ENCODE measurements around the gene RPTOR. TPM values are rescaled to one million over a fixed set of nuclear protein-coding genes. Genes with fewer than 3 reads are reported as not detected.

Gene RPTOR
- total RNA-seq, 1 donor, result 29.8 TPM

GRCh38 chr17:80799538-80800480, 255.2 kb downstream of the RPTOR start:
- Histone ChIP-seq H3K9me3 (ENCODE audit: low read depth, low read length) (no peaks in the 10 kb centered on the region), H3K4me3 (ENCODE audit: low read length) (no peak overlapping the region), H3K4me1 (ENCODE audit: insufficient read depth, low read length) (no peaks in the 10 kb centered on the region), H3K27me3 (ENCODE audit: insufficient read depth, low read length) (no peaks in the 10 kb centered on the region)

- Histone ChIP-seq H3K9me3 (ENCODE audit: low read depth, low read length) (no peaks in the 10 kb centered on the region), H3K27me3 (ENCODE audit: insufficient read depth, low read length) (no peaks in the 10 kb centered on the region), H3K4me3 (ENCODE audit: low read length) (no peak overlapping the region), H3K4me1 (ENCODE audit: insufficient read depth, low read length) (no peaks in the 10 kb centered on the region)
These were observed 256.1 kb downstream of the RPTOR start for GRCh38 chr17:80800481-80801391.

- no peaks in the 10 kb centered on the region for H3K27me3 ChIP-seq (ENCODE audit: insufficient read depth, low read length)
- no peaks in the 10 kb centered on the region for H3K4me1 ChIP-seq (ENCODE audit: insufficient read depth, low read length)
- H3K9me3 ChIP-seq (ENCODE audit: low read depth, low read length), result peaks cover 9% of the 10 kb centered on the region
- H3K4me3 ChIP-seq (ENCODE audit: low read length), result no peak overlapping the region
These were observed 258.2 kb downstream of the RPTOR start for GRCh38 chr17:80802626-80803450.

GRCh38 chr17:80803451-80804428, 259.1 kb downstream of the RPTOR start:
- H3K4me1 ChIP-seq (ENCODE audit: insufficient read depth, low read length), result no peaks in the 10 kb centered on the region
- no peak overlapping the region for H3K4me3 ChIP-seq (ENCODE audit: low read length)
- peaks cover 9% of the 10 kb centered on the region for H3K9me3 ChIP-seq (ENCODE audit: low read depth, low read length)
- no peaks in the 10 kb centered on the region for H3K27me3 ChIP-seq (ENCODE audit: insufficient read depth, low read length)

- Histone ChIP-seq H3K27me3 (ENCODE audit: insufficient read depth, low read length) (no peaks in the 10 kb centered on the region), H3K4me3 (ENCODE audit: low read length) (no peak overlapping the region), H3K9me3 (ENCODE audit: low read depth, low read length) (peaks cover 9% of the 10 kb centered on the region), H3K4me1 (ENCODE audit: insufficient read depth, low read length) (no peaks in the 10 kb centered on the region)
These were observed 259.8 kb downstream of the RPTOR start for GRCh38 chr17:80804466-80804865.

GRCh38 chr17:80805032-80805751, 260.6 kb downstream of the RPTOR start:
- no peak overlapping the region for H3K4me3 ChIP-seq (ENCODE audit: low read length)
- H3K4me1 ChIP-seq (ENCODE audit: insufficient read depth, low read length), result no peaks in the 10 kb centered on the region
- H3K9me3 ChIP-seq (ENCODE audit: low read depth, low read length), result peaks cover 9% of the 10 kb centered on the region
- no peaks in the 10 kb centered on the region for H3K27me3 ChIP-seq (ENCODE audit: insufficient read depth, low read length)

- peaks cover 4% of the 10 kb centered on the region for H3K4me1 ChIP-seq (ENCODE audit: insufficient read depth, low read length)
- H3K9me3 ChIP-seq (ENCODE audit: low read depth, low read length), result peaks cover 9% of the 10 kb centered on the region
- no peaks in the 10 kb centered on the region for H3K27me3 ChIP-seq (ENCODE audit: insufficient read depth, low read length)
- H3K4me3 ChIP-seq (ENCODE audit: low read length), result no peak overlapping the region
These were observed 262.4 kb downstream of the RPTOR start for GRCh38 chr17:80807014-80807413.

GRCh38 chr17:80807882-80808281, 263.2 kb downstream of the RPTOR start:
- Histone ChIP-seq H3K9me3 (ENCODE audit: low read depth, low read length) (peaks cover 9% of the 10 kb centered on the region), H3K4me1 (ENCODE audit: insufficient read depth, low read length) (peaks cover 4% of the 10 kb centered on the region), H3K4me3 (ENCODE audit: low read length) (no peak overlapping the region), H3K27me3 (ENCODE audit: insufficient read depth, low read length) (no peaks in the 10 kb centered on the region)

- Histone ChIP-seq H3K4me1 (ENCODE audit: insufficient read depth, low read length) (peaks cover 4% of the 10 kb centered on the region), H3K9me3 (ENCODE audit: low read depth, low read length) (peaks cover 6% of the 10 kb centered on the region), H3K4me3 (ENCODE audit: low read length) (no peak overlapping the region), H3K27me3 (ENCODE audit: insufficient read depth, low read length) (no peaks in the 10 kb centered on the region)
These were observed 266.8 kb downstream of the RPTOR start for GRCh38 chr17:80811181-80812105.

GRCh38 chr17:80812362-80813088, 267.9 kb downstream of the RPTOR start:
- peaks cover 4% of the 10 kb centered on the region for H3K4me1 ChIP-seq (ENCODE audit: insufficient read depth, low read length)
- no peaks in the 10 kb centered on the region for H3K27me3 ChIP-seq (ENCODE audit: insufficient read depth, low read length)
- no peak overlapping the region for H3K4me3 ChIP-seq (ENCODE audit: low read length)
- H3K9me3 ChIP-seq (ENCODE audit: low read depth, low read length), result no peaks in the 10 kb centered on the region

GRCh38 chr17:80813318-80813717, 268.7 kb downstream of the RPTOR start:
- Histone ChIP-seq H3K4me3 (ENCODE audit: low read length) (no peak overlapping the region), H3K27me3 (ENCODE audit: insufficient read depth, low read length) (no peaks in the 10 kb centered on the region), H3K4me1 (ENCODE audit: insufficient read depth, low read length) (peaks cover 4% of the 10 kb centered on the region), H3K9me3 (ENCODE audit: low read depth, low read length) (no peaks in the 10 kb centered on the region)

GRCh38 chr17:80814491-80814890, 269.9 kb downstream of the RPTOR start:
- H3K9me3 ChIP-seq (ENCODE audit: low read depth, low read length), result no peaks in the 10 kb centered on the region
- H3K27me3 ChIP-seq (ENCODE audit: insufficient read depth, low read length), result no peaks in the 10 kb centered on the region
- no peak overlapping the region for H3K4me3 ChIP-seq (ENCODE audit: low read length)
- peaks cover 16% of the 10 kb centered on the region for H3K4me1 ChIP-seq (ENCODE audit: insufficient read depth, low read length)
